ENCODE measurements around the gene TEK.
"Not testable (repeated sequence)": the region's sequence is repeated elsewhere in the genome, so short reads cannot be mapped to it uniquely, and the experiment has no call there.

- TF ChIP-seq POLR2AphosphoS5 (IDR thresholded peaks at IDR 0.05; ENCODE audit: borderline replicate concordance, low read depth, low read length); EZH2 (IDR thresholded peaks at IDR 0.05); FOXP2 (optimal IDR thresholded peaks at IDR 0.05; ENCODE audit: control extremely low read depth, extremely low read length, insufficient read depth): not testable (repeated sequence)
Measured at GRCh38 chr9:27092496-27092895, 16.5 kb upstream of the TEK start.
